Lower leg skin (tissue), 3 donors: ENCODE measurements around the gene SYNRG.

Experiments used
- CTCF ChIP-seq, 3 donors: fragments of 450-650 bp; IDR thresholded peaks; one replicate each; pipeline ENCODE4 v1.5.1; 2016; ENCODE audit warnings: antibody characterized with exemption in 3 of 3, mild to moderate bottlenecking in 3 of 3, moderate library complexity in 2 of 3
- POLR2A ChIP-seq, 2 donors: fragments of 450-650 bp; IDR thresholded peaks; one replicate each; pipeline ENCODE4 v1.6.1; 2016 to 2017; ENCODE audit warnings: antibody characterized with exemption in 2 of 2, mild to moderate bottlenecking in 1 of 2, moderate library complexity in 1 of 2

- TF ChIP-seq POLR2A (IDR thresholded peaks at IDR 0.05): no peak
- TF ChIP-seq CTCF (IDR thresholded peaks at IDR 0.05): no peak
These were observed 11.1 kb downstream of the SYNRG start for GRCh38 chr17:37598145-37598544.
